ENCODE results near the gene CDH13.

GRCh38 chr16:82612263-82612662 is 14.5 kb upstream of the CDH13 start:
- no peak for TF ChIP-seq EP300 (IDR thresholded peaks at IDR 0.05)
- TF ChIP-seq CTCF (IDR thresholded peaks at IDR 0.05), result no peak
- no peak for TF ChIP-seq POLR2A (IDR thresholded peaks at IDR 0.05; ENCODE audit: low read depth)

Data from esophagus muscularis mucosa (tissue), 4 donors.